Trophoblast cell (in vitro differentiated cells and primary cell): ENCODE data around the gene IQGAP1.
A peak's percentile ranks its signal among the peaks of the same experiment; 100 is the strongest.

ENCODE experiments used
- DNase-seq, 2 donors: peaks; one replicate each; pipeline ENCODE4 v3.0.0-alpha.2; 2016
- H2AFZ ChIP-seq: 2 replicates; pipeline ENCODE4 v1.6.1; 2013; ENCODE audit warnings: low read length, moderate library complexity, mild to moderate bottlenecking; ENCODE audit not compliant: insufficient read depth, poor library complexity
- H2AK5ac ChIP-seq: 2 replicates; pipeline ENCODE4 v1.6.1; 2013; ENCODE audit warnings: mild to moderate bottlenecking, low read length
- H2BK120ac ChIP-seq: 2 replicates; pipeline ENCODE4 v1.6.1; 2013; ENCODE audit warnings: low read length, mild to moderate bottlenecking, moderate library complexity; ENCODE audit not compliant: insufficient read depth, poor library complexity
- H2BK12ac ChIP-seq: 2 replicates; pipeline ENCODE4 v1.6.1; 2013; ENCODE audit warnings: mild to moderate bottlenecking, low read length, moderate library complexity
- H2BK5ac ChIP-seq: 2 replicates; pipeline ENCODE4 v1.6.1; 2013; ENCODE audit warnings: low read length, low read depth, moderate library complexity, mild to moderate bottlenecking; ENCODE audit not compliant: poor library complexity
- H3K14ac ChIP-seq: 2 replicates; pipeline ENCODE4 v1.6.1; 2013; ENCODE audit warnings: mild to moderate bottlenecking, low read length
- H3K18ac ChIP-seq: 2 replicates; pipeline ENCODE4 v1.6.1; 2013; ENCODE audit warnings: mild to moderate bottlenecking, low read length
- H3K23ac ChIP-seq: 2 replicates; pipeline ENCODE4 v1.6.1; 2013; ENCODE audit warnings: low read length
- H3K27ac ChIP-seq: 2 replicates; pipeline ENCODE4 v1.5.1; 2013; ENCODE audit warnings: low read depth, mild to moderate bottlenecking, inconsistent platforms, low read length, moderate library complexity
- H3K27me3 ChIP-seq: 2 replicates; pipeline ENCODE4 v1.6.1; 2013; ENCODE audit warnings: inconsistent platforms, mild to moderate bottlenecking, low read length, moderate library complexity; ENCODE audit not compliant: insufficient read depth
- H3K36me3 ChIP-seq, 2 experiments: 1 replicate in 1 of 2; 2 replicates in 1 of 2; pipeline ENCODE4 v1.6.1; 2013; ENCODE audit warnings: low read length in 2 of 2, mild to moderate bottlenecking in 2 of 2, moderate library complexity in 1 of 2; ENCODE audit not compliant: insufficient read depth in 2 of 2, control insufficient read depth in 1 of 2
- H3K4ac ChIP-seq: 2 replicates; pipeline ENCODE4 v1.6.1; 2013; ENCODE audit warnings: low read depth, mild to moderate bottlenecking, low read length, moderate library complexity
- H3K4me1 ChIP-seq, 2 experiments: 1 replicate in 1 of 2; 2 replicates in 1 of 2; pipeline ENCODE4 v1.6.1; 2013; ENCODE audit warnings: low read length in 2 of 2, mild to moderate bottlenecking in 2 of 2, moderate library complexity in 1 of 2; ENCODE audit not compliant: insufficient read depth in 2 of 2, control insufficient read depth in 1 of 2
- H3K4me2 ChIP-seq: 2 replicates; pipeline ENCODE4 v1.6.1; 2013; ENCODE audit warnings: inconsistent platforms, mild to moderate bottlenecking, low read length, moderate library complexity
- H3K4me3 ChIP-seq: 2 replicates; pipeline ENCODE4 v1.5.1; 2013; ENCODE audit warnings: mild to moderate bottlenecking, low read depth, low read length, inconsistent platforms
- H3K79me1 ChIP-seq: one replicate; pipeline ENCODE4 v1.6.1; 2013; ENCODE audit warnings: low read length
- H3K79me2 ChIP-seq: 2 replicates; pipeline ENCODE4 v1.6.1; 2013; ENCODE audit warnings: low read length, mild to moderate bottlenecking; ENCODE audit not compliant: control insufficient read depth, insufficient read depth, poor library complexity
- H3K9ac ChIP-seq: 2 replicates; pipeline ENCODE4 v1.6.1; 2013; ENCODE audit warnings: mild to moderate bottlenecking, low read length
- H3K9me3 ChIP-seq: 2 replicates; pipeline ENCODE4 v1.6.1; 2013; ENCODE audit warnings: low read depth, mild to moderate bottlenecking, control low read depth, inconsistent platforms, low read length; ENCODE audit not compliant: insufficient read depth
- H4K12ac ChIP-seq: 2 replicates; pipeline ENCODE4 v1.6.1; 2013; ENCODE audit warnings: low read depth, mild to moderate bottlenecking, low read length, moderate library complexity
- H4K8ac ChIP-seq: 2 replicates; pipeline ENCODE4 v1.6.1; 2013; ENCODE audit warnings: low read depth, mild to moderate bottlenecking, low read length, moderate library complexity
- H4K91ac ChIP-seq: one replicate; pipeline ENCODE4 v1.6.1; 2013; ENCODE audit warnings: low read depth, mild to moderate bottlenecking, low read length, moderate library complexity
- WGBS: extraction: QIAGEN DNeasy Blood & Tissue Kit; methylation state at CpG from one replicate; pipeline ENCODE4 v1.1.7; 2013; ENCODE audit warnings: missing lambda C conversion rate; ENCODE audit not compliant: insufficient read length, insufficient coverage; ENCODE audit errors: extremely low coverage; 5-methylcytosine and 5-hydroxymethylcytosine counted together

IQGAP1 gene

GRCh38 chr15:90364251-90364650, 23.8 kb upstream of the IQGAP1 start:
- no peak overlapping the region for H3K23ac ChIP-seq
- peaks cover 20% of the 10 kb centered on the region for H3K79me1 ChIP-seq
- H3K27ac ChIP-seq = peak overlapping the region; percentile 78
- H2AK5ac ChIP-seq = no peak overlapping the region
- peak overlapping the region; percentile 78 for H3K14ac ChIP-seq
- H4K91ac ChIP-seq = peak overlapping the region; percentile 84
- peak overlapping the region; percentile 74 for H2BK5ac ChIP-seq
- no peak overlapping the region for H2BK120ac ChIP-seq
- H3K9me3 ChIP-seq = no peaks in the 10 kb centered on the region
- H3K4me1 ChIP-seq = peaks cover 18 to 25% of the 10 kb centered on the region in 2 experiments
- H3K36me3 ChIP-seq = peaks cover 2 to 6% of the 10 kb centered on the region in 2 experiments
- no peaks in the 10 kb centered on the region for H3K79me2 ChIP-seq
- no peak overlapping the region for H3K9ac ChIP-seq
- no peak for DNase-seq
- no peak overlapping the region for H3K4me3 ChIP-seq
- no peak overlapping the region for H3K4ac ChIP-seq
- H2BK12ac ChIP-seq = peak overlapping the region; percentile 95
- no CpG with 5 or more reads among the region's 4 CpGs for WGBS
- H3K18ac ChIP-seq = no peak overlapping the region
- peak overlapping the region; percentile 56 for H4K8ac ChIP-seq
- no peak overlapping the region for H3K4me2 ChIP-seq
- H3K27me3 ChIP-seq = no peaks in the 10 kb centered on the region
- no peak overlapping the region for H2AFZ ChIP-seq
- no peak overlapping the region for H4K12ac ChIP-seq

GRCh38 chr15:90365414-90366055, 22.5 kb upstream of the IQGAP1 start:
- H2AFZ ChIP-seq = no peak overlapping the region
- peaks cover 18 to 25% of the 10 kb centered on the region in 2 experiments for H3K4me1 ChIP-seq
- H3K9me3 ChIP-seq = no peaks in the 10 kb centered on the region
- no peak overlapping the region for H3K9ac ChIP-seq
- no peak for DNase-seq
- peak overlapping the region; percentile 89 for H4K91ac ChIP-seq
- no peak overlapping the region for H3K4me2 ChIP-seq
- peak overlapping the region; percentile 68 for H2BK120ac ChIP-seq
- H3K14ac ChIP-seq = peak overlapping the region; percentile 22
- no peak overlapping the region for H4K8ac ChIP-seq
- peak overlapping the region; percentile 43 for H2BK5ac ChIP-seq
- peak overlapping the region; percentile 34 for H2AK5ac ChIP-seq
- no peak overlapping the region for H3K18ac ChIP-seq
- no peak overlapping the region for H4K12ac ChIP-seq
- no peaks in the 10 kb centered on the region for H3K79me2 ChIP-seq
- no peak overlapping the region for H3K27ac ChIP-seq
- H3K23ac ChIP-seq = no peak overlapping the region
- H3K36me3 ChIP-seq = peaks cover 2% of the 10 kb centered on the region in 2 experiments
- no peaks in the 10 kb centered on the region for H3K27me3 ChIP-seq
- WGBS = 100% methylated on average over 2 of the region's 15 CpGs
- H3K79me1 ChIP-seq = peaks cover 20% of the 10 kb centered on the region
- H3K4me3 ChIP-seq = no peak overlapping the region
- H3K4ac ChIP-seq = no peak overlapping the region
- peak overlapping the region; percentile 63 for H2BK12ac ChIP-seq

DNA sequence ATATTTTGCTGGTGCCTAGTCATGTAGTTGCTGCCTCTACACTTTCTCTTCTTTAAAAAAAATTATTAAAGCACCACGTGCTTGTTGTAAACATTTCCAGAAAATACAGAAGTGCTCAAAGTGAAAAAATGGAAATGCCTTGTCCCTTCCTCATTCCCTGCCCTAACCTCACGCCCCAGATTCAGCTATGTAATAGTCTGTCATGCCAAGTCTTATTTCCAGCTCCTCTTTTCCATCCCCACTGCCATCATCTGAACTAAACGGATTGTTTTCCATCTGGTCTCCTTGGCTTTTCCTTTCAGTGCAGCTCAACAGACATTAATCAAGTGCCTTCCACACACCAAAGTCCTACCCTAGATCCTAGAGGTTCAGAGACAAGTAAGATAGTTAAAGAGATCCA, 20.5 kb upstream of the IQGAP1 start:
- Histone ChIP-seq H3K4me2 (no peak overlapping the region), H3K79me1 (peaks cover 20% of the 10 kb centered on the region), H3K14ac (no peak overlapping the region), H2BK5ac (peak overlapping the region; percentile 39), H3K27me3 (no peaks in the 10 kb centered on the region), H3K23ac (no peak overlapping the region), H4K12ac (no peak overlapping the region), H2BK120ac (no peak overlapping the region), H2AK5ac (no peak overlapping the region), H2BK12ac (no peak overlapping the region), H3K79me2 (no peaks in the 10 kb centered on the region), H3K9me3 (no peaks in the 10 kb centered on the region), H3K27ac (peak overlapping the region; percentile 77), H3K36me3 (peaks cover 0 to 2% of the 10 kb centered on the region in 2 experiments), H2AFZ (no peak overlapping the region), H3K18ac (no peak overlapping the region), H4K8ac (no peak overlapping the region), H3K4me1 (peaks cover 18 to 25% of the 10 kb centered on the region in 2 experiments), H4K91ac (no peak overlapping the region), H3K4ac (no peak overlapping the region), H3K9ac (no peak overlapping the region), H3K4me3 (no peak overlapping the region)
- no CpG with 5 or more reads among the region's 3 CpGs for WGBS
- peak in 1 of 2 donors; percentile 29 for DNase-seq

DNA sequence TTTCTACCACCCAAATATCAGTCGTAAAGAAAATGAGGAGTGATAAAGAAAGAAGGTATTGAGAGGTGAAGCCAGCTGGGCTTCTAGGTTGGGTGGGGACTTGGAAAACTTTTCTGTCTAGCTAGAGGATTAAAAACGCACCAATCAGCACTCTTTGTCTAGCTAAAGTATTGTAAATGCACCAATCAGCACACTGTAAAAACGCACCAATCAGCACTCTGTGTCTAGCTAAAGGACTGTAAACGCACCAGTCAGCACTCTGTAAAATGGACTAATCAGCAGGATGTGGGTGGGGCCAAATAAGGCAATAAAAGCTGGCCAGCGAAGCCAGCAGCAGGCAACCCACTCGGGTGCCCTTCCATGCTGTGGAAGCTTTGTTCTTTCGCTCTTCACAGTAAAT, 13.0 kb upstream of the IQGAP1 start:
- Histone ChIP-seq H2AFZ (no peak overlapping the region), H3K14ac (no peak overlapping the region), H3K18ac (no peak overlapping the region), H3K9ac (no peak overlapping the region), H3K4ac (no peak overlapping the region), H3K27me3 (no peaks in the 10 kb centered on the region), H3K23ac (no peak overlapping the region), H3K79me2 (no peaks in the 10 kb centered on the region), H3K4me2 (no peak overlapping the region), H3K79me1 (no peaks in the 10 kb centered on the region), H3K4me1 (peaks cover 0 to 2% of the 10 kb centered on the region in 2 experiments), H3K27ac (no peak overlapping the region), H3K4me3 (no peak overlapping the region), H4K91ac (no peak overlapping the region), H3K9me3 (peaks cover 4% of the 10 kb centered on the region), H2BK120ac (no peak overlapping the region), H4K8ac (no peak overlapping the region), H4K12ac (no peak overlapping the region), H2BK5ac (no peak overlapping the region), H3K36me3 (no peaks in the 10 kb centered on the region), H2AK5ac (no peak overlapping the region), H2BK12ac (no peak overlapping the region)
- no peak for DNase-seq
- no CpG with 5 or more reads among the region's 7 CpGs for WGBS
